ENCODE measurements around the gene BCO2. TPM values are rescaled to one million over a fixed set of nuclear protein-coding genes. Genes with fewer than 3 reads are reported as not detected.
"Not testable (repeated sequence)": the region's sequence is repeated elsewhere in the genome, so short reads cannot be mapped to it uniquely, and the experiment has no call there.

Gene BCO2
- total RNA-seq, 6 donors from 2014 or later = 2.1 to 18.2 (median 8.4) TPM

DNA sequence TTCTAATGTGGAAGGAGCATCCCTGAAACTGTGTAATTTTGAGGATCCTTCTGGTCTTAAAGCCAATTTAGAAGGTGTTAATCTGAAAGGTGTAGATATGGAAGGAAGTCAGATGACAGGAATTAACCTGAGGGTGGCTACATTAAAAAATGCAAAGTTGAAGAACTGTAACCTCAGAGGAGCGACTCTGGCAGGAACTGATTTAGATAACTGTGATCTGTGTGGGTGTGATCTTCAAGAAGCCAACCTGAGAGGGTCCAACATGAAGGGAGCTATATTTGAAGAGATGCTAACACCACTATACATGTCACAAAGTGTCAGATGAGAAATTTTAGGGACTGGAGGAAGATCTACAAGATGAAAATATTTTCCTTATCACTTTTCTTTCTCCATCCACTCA is 7.6 kb downstream of the BCO2 start:
- TF ChIP-seq, protein P1, sequence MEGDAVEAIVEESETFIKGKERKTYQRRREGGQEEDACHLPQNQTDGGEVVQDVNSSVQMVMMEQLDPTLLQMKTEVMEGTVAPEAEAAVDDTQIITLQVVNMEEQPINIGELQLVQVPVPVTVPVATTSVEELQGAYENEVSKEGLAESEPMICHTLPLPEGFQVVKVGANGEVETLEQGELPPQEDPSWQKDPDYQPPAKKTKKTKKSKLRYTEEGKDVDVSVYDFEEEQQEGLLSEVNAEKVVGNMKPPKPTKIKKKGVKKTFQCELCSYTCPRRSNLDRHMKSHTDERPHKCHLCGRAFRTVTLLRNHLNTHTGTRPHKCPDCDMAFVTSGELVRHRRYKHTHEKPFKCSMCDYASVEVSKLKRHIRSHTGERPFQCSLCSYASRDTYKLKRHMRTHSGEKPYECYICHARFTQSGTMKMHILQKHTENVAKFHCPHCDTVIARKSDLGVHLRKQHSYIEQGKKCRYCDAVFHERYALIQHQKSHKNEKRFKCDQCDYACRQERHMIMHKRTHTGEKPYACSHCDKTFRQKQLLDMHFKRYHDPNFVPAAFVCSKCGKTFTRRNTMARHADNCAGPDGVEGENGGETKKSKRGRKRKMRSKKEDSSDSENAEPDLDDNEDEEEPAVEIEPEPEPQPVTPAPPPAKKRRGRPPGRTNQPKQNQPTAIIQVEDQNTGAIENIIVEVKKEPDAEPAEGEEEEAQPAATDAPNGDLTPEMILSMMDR (IDR thresholded peaks at IDR 0.05) = no peak
- no peak for TF ChIP-seq EP300 (IDR thresholded peaks at IDR 0.05)
- no peak for TF ChIP-seq POLR2AphosphoS5 (IDR thresholded peaks at IDR 0.05)
- DNase-seq (no peak), ATAC-seq (ENCODE audit: low FRiP score in 2 of 2) (no peak)
- Histone ChIP-seq H3K36me3 (no peaks in the 10 kb centered on the region), H3K27ac (no peak overlapping the region), H3K4me3 (no peak overlapping the region), H3K27me3 (no peaks in the 10 kb centered on the region), H3K4me1 (no peaks in the 10 kb centered on the region), H3K9me3 (no peaks in the 10 kb centered on the region)
- WGBS, 2 donors = 50 to 56% methylated on average over 1 of the region's 1 CpG

- no peaks in the 10 kb centered on the region for H3K36me3 ChIP-seq
- DNase-seq (no peak), ATAC-seq (ENCODE audit: low FRiP score in 2 of 2) (no peak)
- H3K4me3 ChIP-seq = no peak overlapping the region
- H3K4me1 ChIP-seq = no peaks in the 10 kb centered on the region
- no peak overlapping the region for H3K27ac ChIP-seq
- H3K9me3 ChIP-seq = no peaks in the 10 kb centered on the region
- no peaks in the 10 kb centered on the region for H3K27me3 ChIP-seq
- TF ChIP-seq, protein P1 (IDR thresholded peaks at IDR 0.05) = no peak
- TF ChIP-seq EP300 (IDR thresholded peaks at IDR 0.05) = no peak
- no peak for TF ChIP-seq POLR2AphosphoS5 (IDR thresholded peaks at IDR 0.05)
- TF ChIP-seq POLR2A (IDR thresholded peaks at IDR 0.05) = no peak
Observed at GRCh38 chr11:112185883-112186282, 10.6 kb downstream of the BCO2 start.

- Histone ChIP-seq H3K36me3 (no peaks in the 10 kb centered on the region), H3K9me3 (no peaks in the 10 kb centered on the region), H3K27me3 (no peaks in the 10 kb centered on the region), H3K4me1 (no peaks in the 10 kb centered on the region), H3K4me3 (no peak overlapping the region), H3K27ac (no peak overlapping the region)
- DNase-seq = no peak
- TF ChIP-seq EP300 (IDR thresholded peaks at IDR 0.05) = no peak
- TF ChIP-seq, protein P1 (IDR thresholded peaks at IDR 0.05) = no peak
- TF ChIP-seq POLR2AphosphoS5 (IDR thresholded peaks at IDR 0.05) = no peak
- TF ChIP-seq POLR2A (IDR thresholded peaks at IDR 0.05) = no peak
- ATAC-seq (ENCODE audit: low FRiP score in 2 of 2) = no peak
Observed at GRCh38 chr11:112186304-112186703, 11.0 kb downstream of the BCO2 start.

DNA sequence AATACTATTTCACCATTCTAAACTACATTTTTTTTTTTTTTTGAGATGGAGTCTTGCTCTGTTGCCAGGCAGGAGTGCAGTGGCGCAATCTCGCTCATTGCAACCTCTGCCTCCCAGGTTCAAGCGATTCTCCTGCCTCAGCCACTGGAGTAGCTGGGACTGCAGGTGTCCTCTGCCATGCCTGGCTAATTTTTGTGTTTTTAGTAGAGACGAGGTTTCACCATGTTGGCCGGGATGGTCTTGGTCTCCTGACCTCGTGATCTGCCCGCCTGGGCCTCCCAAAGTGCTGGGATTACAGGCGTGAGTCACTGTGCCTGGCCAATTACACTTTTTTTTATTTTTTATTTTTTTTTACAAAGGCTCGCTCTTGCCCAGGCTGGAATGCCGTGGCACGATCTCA is 19.8 kb downstream of the BCO2 start:
- ATAC-seq (ENCODE audit: low FRiP score in 2 of 2) = peak in 1 of 2 donors; percentile 65
- not testable (repeated sequence) for H3K4me3 ChIP-seq, DNase-seq, H3K36me3 ChIP-seq, H3K27ac ChIP-seq, H3K9me3 ChIP-seq, H3K27me3 ChIP-seq, H3K4me1 ChIP-seq
- 72 to 82% methylated on average over 11 of the region's 11 CpGs for WGBS, 2 donors

GRCh38 chr11:112195951-112196351 is 20.6 kb downstream of the BCO2 start:
- TF ChIP-seq, protein P1 (IDR thresholded peaks at IDR 0.05) = no peak
- no peak for TF ChIP-seq POLR2A (IDR thresholded peaks at IDR 0.05)
- TF ChIP-seq POLR2AphosphoS5 (IDR thresholded peaks at IDR 0.05) = no peak
- no peak for TF ChIP-seq EP300 (IDR thresholded peaks at IDR 0.05)
- peak in 1 of 2 donors; percentile 82 for ATAC-seq (ENCODE audit: low FRiP score in 2 of 2)
- WGBS, 2 donors = 26 to 34% methylated on average over 2 of the region's 2 CpGs
- no peak overlapping the region for H3K4me3 ChIP-seq
- no peaks in the 10 kb centered on the region for H3K4me1 ChIP-seq
- H3K36me3 ChIP-seq = no peaks in the 10 kb centered on the region
- no peak overlapping the region for H3K27ac ChIP-seq
- H3K9me3 ChIP-seq = no peaks in the 10 kb centered on the region
- no peak for DNase-seq
- no peaks in the 10 kb centered on the region for H3K27me3 ChIP-seq

All from upper lobe of left lung (tissue), 6 donors.